WTC11 (cell line): ENCODE measurements around the gene TTLL11. TPM values are rescaled to one million over a fixed set of nuclear protein-coding genes. Genes with fewer than 3 reads are reported as not detected.

Experiments used
- ATAC-seq: fragments of 200-7000 bp; cut with Tn5 transposase; 2 replicates; pipeline ENCODE4 v1.10.0; 2021; ENCODE audit warnings: mild to moderate bottlenecking, moderate library complexity
- CTCF ChIA-PET: fragments of 300-600 bp; sonication (Branson Sonifier 250); formaldehyde crosslinking; loops from one replicate; lab custom pipeline; 2021; ENCODE audit warnings: antibody characterized with exemption; lab: Charles Lee
- POLR2A ChIA-PET: fragments of 350-600 bp; sonication (Branson Sonifier 250); formaldehyde crosslinking; loops from one replicate; lab custom pipeline; 2021; ENCODE audit warnings: antibody characterized with exemption; lab: Charles Lee
- DNase-seq: peaks from one replicate; pipeline ENCODE4 v3.0.0; 2021; ENCODE audit warnings: low spot score
- H3K27ac Mint-ChIP-seq: 2 replicates; pipeline ENCODE4 v1.8.0; 2021; ENCODE audit warnings: mixed read lengths
- H3K27me3 Mint-ChIP-seq: 2 replicates; pipeline ENCODE4 v1.8.0; 2021; ENCODE audit warnings: low read depth, mild to moderate bottlenecking, moderate library complexity, mixed read lengths
- H3K36me3 Mint-ChIP-seq: 2 replicates; pipeline ENCODE4 v1.8.0; 2021; ENCODE audit warnings: mixed read lengths
- H3K4me1 Mint-ChIP-seq: 2 replicates; pipeline ENCODE4 v1.8.0; 2022; ENCODE audit warnings: mixed read lengths
- H3K4me3 Mint-ChIP-seq: 2 replicates; pipeline ENCODE4 v1.8.0; 2021; ENCODE audit warnings: mild to moderate bottlenecking, moderate library complexity, mixed read lengths
- H3K9me3 Mint-ChIP-seq: 2 replicates; pipeline ENCODE4 v1.8.0; 2021; ENCODE audit warnings: mixed read lengths
- ATF1 ChIP-seq: sonication (generic); formaldehyde crosslinking; IDR thresholded peaks from 2 replicates; pipeline ENCODE4 v1.8.1; 2023; ENCODE audit warnings: mild to moderate bottlenecking, moderate library complexity, missing genetic modification reagents
- CREB1 ChIP-seq: sonication (generic); formaldehyde crosslinking; IDR thresholded peaks from 2 replicates; pipeline ENCODE4 v1.8.0; 2023; ENCODE audit warnings: mild to moderate bottlenecking, missing genetic modification reagents
- ELF4 ChIP-seq: sonication (generic); formaldehyde crosslinking; IDR thresholded peaks from 2 replicates; pipeline ENCODE4 v1.8.1; 2022; ENCODE audit warnings: low read depth, mild to moderate bottlenecking, moderate library complexity, missing genetic modification reagents
- FOXK1 ChIP-seq: sonication (generic); formaldehyde crosslinking; IDR thresholded peaks from 2 replicates; pipeline ENCODE4 v1.8.0; 2022; ENCODE audit warnings: mild to moderate bottlenecking, moderate library complexity, missing genetic modification reagents
- FOXP1 ChIP-seq: sonication (generic); formaldehyde crosslinking; IDR thresholded peaks from 2 replicates; pipeline ENCODE4 v1.8.0; 2022; ENCODE audit warnings: missing genetic modification reagents, mild to moderate bottlenecking, moderate library complexity, borderline replicate concordance
- GABPB1 ChIP-seq: sonication (generic); formaldehyde crosslinking; IDR thresholded peaks from 2 replicates; pipeline ENCODE4 v1.8.1; 2023; ENCODE audit warnings: mild to moderate bottlenecking, missing genetic modification reagents
- HMGA2 ChIP-seq: fragments of 250-450 bp; sonication (Bioruptor Pico); IDR thresholded peaks from 2 replicates; pipeline ENCODE4 v1.4.0; 2021; ENCODE audit warnings: mild to moderate bottlenecking, moderate library complexity
- NFATC4 ChIP-seq: fragments of 250-450 bp; sonication (Bioruptor Pico); IDR thresholded peaks from 2 replicates; pipeline ENCODE4 v1.9.0; 2021; ENCODE audit warnings: mild to moderate bottlenecking
- NFE2L1 ChIP-seq: sonication (generic); formaldehyde crosslinking; IDR thresholded peaks from 2 replicates; pipeline ENCODE4 v1.8.1; 2023; ENCODE audit warnings: missing genetic modification reagents
- NFYB ChIP-seq: sonication (generic); formaldehyde crosslinking; conservative IDR thresholded peaks from 2 replicates; pipeline ENCODE4 v1.8.0; 2022; ENCODE audit warnings: low read depth, missing genetic modification reagents
- NR1H2 ChIP-seq: sonication (generic); formaldehyde crosslinking; IDR thresholded peaks from 2 replicates; pipeline ENCODE4 v1.9.0; 2021; ENCODE audit warnings: mild to moderate bottlenecking, moderate library complexity, missing genetic modification reagents
- NR3C1 ChIP-seq: sonication (generic); formaldehyde crosslinking; conservative IDR thresholded peaks from 2 replicates; pipeline ENCODE4 v1.8.1; 2023; ENCODE audit warnings: low read depth, mild to moderate bottlenecking, missing genetic modification reagents
- OVOL2 ChIP-seq: fragments of 250-450 bp; sonication (Bioruptor Pico); IDR thresholded peaks from 2 replicates; pipeline ENCODE4 v1.9.0; 2021; ENCODE audit warnings: mild to moderate bottlenecking, borderline replicate concordance
- TCF7 ChIP-seq: sonication (generic); formaldehyde crosslinking; IDR thresholded peaks from 2 replicates; pipeline ENCODE4 v1.8.0; 2022; ENCODE audit warnings: mild to moderate bottlenecking, low read depth, missing genetic modification reagents, moderate library complexity
- TEAD4 ChIP-seq: sonication (generic); formaldehyde crosslinking; IDR thresholded peaks from 2 replicates; pipeline ENCODE4 v1.8.0; 2022; ENCODE audit warnings: mild to moderate bottlenecking, missing genetic modification reagents
- TP53 ChIP-seq: sonication (generic); formaldehyde crosslinking; IDR thresholded peaks from 2 replicates; pipeline ENCODE4 v1.8.1; 2023; ENCODE audit warnings: mild to moderate bottlenecking, missing genetic modification reagents
- ZNF317 ChIP-seq: sonication (generic); formaldehyde crosslinking; IDR thresholded peaks from 2 replicates; pipeline ENCODE4 v1.8.1; 2023; ENCODE audit warnings: low read depth, mild to moderate bottlenecking, moderate library complexity, missing genetic modification reagents, borderline replicate concordance
- ZNF416 ChIP-seq: fragments of 250-450 bp; sonication (Bioruptor Pico); IDR thresholded peaks from 2 replicates; pipeline ENCODE4 v1.9.0; 2021; ENCODE audit warnings: mild to moderate bottlenecking, inconsistent platforms
- ZNF423 ChIP-seq: fragments of 250-450 bp; sonication (Bioruptor Pico); IDR thresholded peaks from 2 replicates; pipeline ENCODE4 v2.1.2; 2022; ENCODE audit warnings: mild to moderate bottlenecking, moderate library complexity
- total RNA-seq: library from RNA; stranded (reverse); gene quantifications from 3 replicates; pipeline ENCODE4 v1.2.3, GENCODE V29; 2021
- TF ChIP-seq, protein P1 (sequence below): sonication (generic); formaldehyde crosslinking; IDR thresholded peaks from 2 replicates; pipeline ENCODE4 v1.8.1; 2022; ENCODE audit warnings: missing genetic modification reagents, borderline replicate concordance
- TF ChIP-seq, protein P2 (sequence below): sonication (generic); formaldehyde crosslinking; IDR thresholded peaks from 2 replicates; pipeline ENCODE4 v1.8.0; 2022; ENCODE audit warnings: mild to moderate bottlenecking, missing genetic modification reagents
- TF ChIP-seq, protein P3 (sequence below): sonication (generic); formaldehyde crosslinking; IDR thresholded peaks from 2 replicates; pipeline ENCODE4 v1.8.1; 2022; ENCODE audit warnings: mild to moderate bottlenecking, moderate library complexity, missing genetic modification reagents
- TF ChIP-seq, protein P4 (sequence below): sonication (generic); formaldehyde crosslinking; IDR thresholded peaks from 2 replicates; pipeline ENCODE4 v1.8.1; 2023; ENCODE audit warnings: mild to moderate bottlenecking, missing genetic modification reagents, moderate library complexity
- TF ChIP-seq, protein P5 (sequence below): sonication (generic); formaldehyde crosslinking; IDR thresholded peaks from 2 replicates; pipeline ENCODE4 v1.8.0; 2023; ENCODE audit warnings: mild to moderate bottlenecking, missing genetic modification reagents
- TF ChIP-seq, protein P6 (sequence below): fragments of 250-450 bp; sonication (Bioruptor Pico); IDR thresholded peaks from 2 replicates; pipeline ENCODE4 v1.9.0; 2021; ENCODE audit warnings: mild to moderate bottlenecking
- TF ChIP-seq, protein P7 (sequence below): sonication (generic); formaldehyde crosslinking; IDR thresholded peaks from 2 replicates; pipeline ENCODE4 v1.8.0; 2022; ENCODE audit warnings: mild to moderate bottlenecking, missing genetic modification reagents

Gene TTLL11
- total RNA-seq, 1 experiment from 2014 or later = 1.1 TPM

DNA sequence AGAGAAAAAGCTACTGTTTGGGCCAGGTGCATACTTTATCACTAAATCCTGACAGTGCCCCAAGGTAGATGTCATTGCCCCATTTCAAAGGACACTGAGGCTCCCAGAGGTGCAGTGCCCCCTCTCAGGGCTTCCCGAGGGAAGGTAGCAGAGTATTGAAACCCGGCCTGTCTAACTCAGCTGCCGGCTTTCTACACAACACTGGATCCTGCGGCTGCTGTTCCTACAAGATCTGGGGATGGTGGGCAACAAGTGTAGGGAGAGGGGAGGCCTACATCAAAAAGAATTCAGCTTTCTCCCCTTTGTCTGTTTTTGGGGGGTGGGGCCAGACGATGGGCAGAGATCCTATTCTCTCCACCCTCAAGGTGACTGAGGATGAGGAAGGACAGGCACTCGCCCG is 240.9 kb downstream of the TTLL11 start:
- TF ChIP-seq, protein P1, sequence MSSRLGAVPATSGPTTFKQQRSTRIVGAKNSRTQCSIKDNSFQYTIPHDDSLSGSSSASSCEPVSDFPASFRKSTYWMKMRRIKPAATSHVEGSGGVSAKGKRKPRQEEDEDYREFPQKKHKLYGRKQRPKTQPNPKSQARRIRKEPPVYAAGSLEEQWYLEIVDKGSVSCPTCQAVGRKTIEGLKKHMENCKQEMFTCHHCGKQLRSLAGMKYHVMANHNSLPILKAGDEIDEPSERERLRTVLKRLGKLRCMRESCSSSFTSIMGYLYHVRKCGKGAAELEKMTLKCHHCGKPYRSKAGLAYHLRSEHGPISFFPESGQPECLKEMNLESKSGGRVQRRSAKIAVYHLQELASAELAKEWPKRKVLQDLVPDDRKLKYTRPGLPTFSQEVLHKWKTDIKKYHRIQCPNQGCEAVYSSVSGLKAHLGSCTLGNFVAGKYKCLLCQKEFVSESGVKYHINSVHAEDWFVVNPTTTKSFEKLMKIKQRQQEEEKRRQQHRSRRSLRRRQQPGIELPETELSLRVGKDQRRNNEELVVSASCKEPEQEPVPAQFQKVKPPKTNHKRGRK (CRISPR knock-in tag) = no peak
- TF ChIP-seq, protein P2, sequence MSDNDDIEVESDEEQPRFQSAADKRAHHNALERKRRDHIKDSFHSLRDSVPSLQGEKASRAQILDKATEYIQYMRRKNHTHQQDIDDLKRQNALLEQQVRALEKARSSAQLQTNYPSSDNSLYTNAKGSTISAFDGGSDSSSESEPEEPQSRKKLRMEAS (CRISPR knock-in tag) = no peak
- TF ChIP-seq ELF4 (no peak), ZNF317 (CRISPR knock-in tag) (no peak), ATF1 (CRISPR knock-in tag) (no peak), NFE2L1 (CRISPR knock-in tag) (no peak), NFYB (CRISPR knock-in tag) (no peak), ZNF423 (CRISPR knock-in tag) (no peak), TP53 (CRISPR knock-in tag) (no peak), CREB1 (CRISPR knock-in tag) (no peak), NFATC4 (CRISPR knock-in tag) (no peak), NR1H2 (CRISPR knock-in tag) (no peak), TCF7 (CRISPR knock-in tag) (no peak), OVOL2 (no peak), FOXK1 (CRISPR knock-in tag) (no peak)
- TF ChIP-seq, protein P3, sequence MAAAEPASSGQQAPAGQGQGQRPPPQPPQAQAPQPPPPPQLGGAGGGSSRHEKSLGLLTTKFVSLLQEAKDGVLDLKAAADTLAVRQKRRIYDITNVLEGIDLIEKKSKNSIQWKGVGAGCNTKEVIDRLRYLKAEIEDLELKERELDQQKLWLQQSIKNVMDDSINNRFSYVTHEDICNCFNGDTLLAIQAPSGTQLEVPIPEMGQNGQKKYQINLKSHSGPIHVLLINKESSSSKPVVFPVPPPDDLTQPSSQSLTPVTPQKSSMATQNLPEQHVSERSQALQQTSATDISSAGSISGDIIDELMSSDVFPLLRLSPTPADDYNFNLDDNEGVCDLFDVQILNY (CRISPR knock-in tag) = no peak
- TF ChIP-seq, protein P4, sequence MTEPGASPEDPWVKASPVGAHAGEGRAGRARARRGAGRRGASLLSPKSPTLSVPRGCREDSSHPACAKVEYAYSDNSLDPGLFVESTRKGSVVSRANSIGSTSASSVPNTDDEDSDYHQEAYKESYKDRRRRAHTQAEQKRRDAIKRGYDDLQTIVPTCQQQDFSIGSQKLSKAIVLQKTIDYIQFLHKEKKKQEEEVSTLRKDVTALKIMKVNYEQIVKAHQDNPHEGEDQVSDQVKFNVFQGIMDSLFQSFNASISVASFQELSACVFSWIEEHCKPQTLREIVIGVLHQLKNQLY = no peak
- TF ChIP-seq, protein P5, sequence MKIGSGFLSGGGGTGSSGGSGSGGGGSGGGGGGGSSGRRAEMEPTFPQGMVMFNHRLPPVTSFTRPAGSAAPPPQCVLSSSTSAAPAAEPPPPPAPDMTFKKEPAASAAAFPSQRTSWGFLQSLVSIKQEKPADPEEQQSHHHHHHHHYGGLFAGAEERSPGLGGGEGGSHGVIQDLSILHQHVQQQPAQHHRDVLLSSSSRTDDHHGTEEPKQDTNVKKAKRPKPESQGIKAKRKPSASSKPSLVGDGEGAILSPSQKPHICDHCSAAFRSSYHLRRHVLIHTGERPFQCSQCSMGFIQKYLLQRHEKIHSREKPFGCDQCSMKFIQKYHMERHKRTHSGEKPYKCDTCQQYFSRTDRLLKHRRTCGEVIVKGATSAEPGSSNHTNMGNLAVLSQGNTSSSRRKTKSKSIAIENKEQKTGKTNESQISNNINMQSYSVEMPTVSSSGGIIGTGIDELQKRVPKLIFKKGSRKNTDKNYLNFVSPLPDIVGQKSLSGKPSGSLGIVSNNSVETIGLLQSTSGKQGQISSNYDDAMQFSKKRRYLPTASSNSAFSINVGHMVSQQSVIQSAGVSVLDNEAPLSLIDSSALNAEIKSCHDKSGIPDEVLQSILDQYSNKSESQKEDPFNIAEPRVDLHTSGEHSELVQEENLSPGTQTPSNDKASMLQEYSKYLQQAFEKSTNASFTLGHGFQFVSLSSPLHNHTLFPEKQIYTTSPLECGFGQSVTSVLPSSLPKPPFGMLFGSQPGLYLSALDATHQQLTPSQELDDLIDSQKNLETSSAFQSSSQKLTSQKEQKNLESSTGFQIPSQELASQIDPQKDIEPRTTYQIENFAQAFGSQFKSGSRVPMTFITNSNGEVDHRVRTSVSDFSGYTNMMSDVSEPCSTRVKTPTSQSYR = no peak
- 0 out of 2 replicates have a peak, but pooled peaks cover 8% of the 10 kb centered on the region for H3K36me3 Mint-ChIP-seq
- POLR2A ChIA-PET = no interaction called here

DNA sequence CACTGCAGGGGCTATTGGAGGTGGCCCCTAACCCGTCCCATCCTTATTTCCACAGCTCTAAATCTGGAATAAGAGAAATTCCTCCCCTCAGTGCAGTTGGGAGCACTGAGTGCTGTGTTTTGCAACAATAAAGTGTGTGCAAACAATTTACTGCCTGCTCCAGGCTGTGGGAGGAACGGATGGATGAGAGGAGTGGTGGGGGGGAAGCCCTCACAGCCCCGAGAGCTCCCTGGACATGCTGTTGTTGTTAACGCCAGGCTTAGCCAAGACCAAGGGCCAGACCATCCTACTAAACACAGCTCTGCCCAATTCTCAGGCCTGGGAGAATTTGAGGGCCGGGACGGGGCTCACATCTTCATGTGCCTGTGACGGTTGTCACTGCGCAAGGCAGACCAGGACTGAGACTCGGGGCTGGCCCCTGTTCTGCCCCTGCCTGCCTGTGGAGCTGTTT is 241.4 kb downstream of the TTLL11 start:
- DNase-seq = no peak
- H3K4me3 Mint-ChIP-seq = no peak overlapping the region
- H3K27me3 Mint-ChIP-seq = no peaks in the 10 kb centered on the region; the same call in 1 of the 2 replicates
- no peak for ATAC-seq
- H3K9me3 Mint-ChIP-seq = peaks cover 19% of the 10 kb centered on the region
- 0 out of 2 replicates have a peak, but pooled peaks cover 3% of the 10 kb centered on the region for H3K4me1 Mint-ChIP-seq
- no peak overlapping the region for H3K27ac Mint-ChIP-seq
- ChIA-PET POLR2A (no interaction called here), CTCF (interaction anchor here (1.2 to 1.6 kb wide), 2 partner anchors 79 to 138 kb away, joined by 3 to 4 read pairs; no protein-coding TSS in a partner anchor)
- 0 out of 2 replicates have a peak, but pooled peaks cover 8% of the 10 kb centered on the region for H3K36me3 Mint-ChIP-seq
- TF ChIP-seq ZNF416 (CRISPR knock-in tag) (no peak), TEAD4 (CRISPR knock-in tag) (no peak), HMGA2 (no peak), ZNF317 (CRISPR knock-in tag) (no peak), GABPB1 (CRISPR knock-in tag) (no peak), FOXP1 (CRISPR knock-in tag) (no peak), NR3C1 (CRISPR knock-in tag) (no peak)
- TF ChIP-seq, protein P3 (CRISPR knock-in tag) = no peak
- TF ChIP-seq, protein P6, sequence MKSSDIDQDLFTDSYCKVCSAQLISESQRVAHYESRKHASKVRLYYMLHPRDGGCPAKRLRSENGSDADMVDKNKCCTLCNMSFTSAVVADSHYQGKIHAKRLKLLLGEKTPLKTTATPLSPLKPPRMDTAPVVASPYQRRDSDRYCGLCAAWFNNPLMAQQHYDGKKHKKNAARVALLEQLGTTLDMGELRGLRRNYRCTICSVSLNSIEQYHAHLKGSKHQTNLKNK (CRISPR knock-in tag) = no peak
- TF ChIP-seq, protein P7, sequence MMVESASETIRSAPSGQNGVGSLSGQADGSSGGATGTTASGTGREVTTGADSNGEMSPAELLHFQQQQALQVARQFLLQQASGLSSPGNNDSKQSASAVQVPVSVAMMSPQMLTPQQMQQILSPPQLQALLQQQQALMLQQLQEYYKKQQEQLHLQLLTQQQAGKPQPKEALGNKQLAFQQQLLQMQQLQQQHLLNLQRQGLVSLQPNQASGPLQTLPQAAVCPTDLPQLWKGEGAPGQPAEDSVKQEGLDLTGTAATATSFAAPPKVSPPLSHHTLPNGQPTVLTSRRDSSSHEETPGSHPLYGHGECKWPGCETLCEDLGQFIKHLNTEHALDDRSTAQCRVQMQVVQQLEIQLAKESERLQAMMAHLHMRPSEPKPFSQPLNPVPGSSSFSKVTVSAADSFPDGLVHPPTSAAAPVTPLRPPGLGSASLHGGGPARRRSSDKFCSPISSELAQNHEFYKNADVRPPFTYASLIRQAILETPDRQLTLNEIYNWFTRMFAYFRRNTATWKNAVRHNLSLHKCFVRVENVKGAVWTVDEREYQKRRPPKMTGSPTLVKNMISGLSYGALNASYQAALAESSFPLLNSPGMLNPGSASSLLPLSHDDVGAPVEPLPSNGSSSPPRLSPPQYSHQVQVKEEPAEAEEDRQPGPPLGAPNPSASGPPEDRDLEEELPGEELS (CRISPR knock-in tag) = no peak
- TF ChIP-seq, protein P2 (CRISPR knock-in tag) = no peak

More for the DNA sequence above, 240.9 kb downstream of the TTLL11 start:
- Mint-ChIP-seq H3K27me3 (no peaks in the 10 kb centered on the region), H3K27ac (no peak overlapping the region), H3K4me1 (peaks cover 5% of the 10 kb centered on the region; the same call in 1 of the 2 replicates), H3K4me3 (no peak overlapping the region), H3K9me3 (peaks cover 16% of the 10 kb centered on the region)
- CTCF ChIA-PET = interaction anchor here (1.2 to 1.6 kb wide), 3 partner anchors 11 to 137 kb away, joined by 3 to 4 read pairs (median 3); no protein-coding TSS in a partner anchor
- no peak for ATAC-seq
- DNase-seq = no peak
